SW480 (cell line): ENCODE data around the gene MT1X.
A peak's percentile ranks its signal among the peaks of the same experiment; 100 is the strongest.
"Not testable (repeated sequence)": the region's sequence is repeated elsewhere in the genome, so short reads cannot be mapped to it uniquely, and the experiment has no call there.

Source experiments
- DNase-seq: peaks from one replicate; pipeline ENCODE4 v3.0.0-alpha.2; 2016; ENCODE audit warnings: low spot score

MT1X gene

GRCh38 chr16:56653218-56653617 lies 29.1 kb upstream of the MT1X start:
- DNase-seq: no peak

GRCh38 chr16:56657555-56658326 lies 24.5 kb upstream of the MT1X start, which contains the start of gene MT1F:
Gene MT1F (plus strand): TSS chr16:56657959. CDS start chr16:56658059, 100 bp downstream.
- DNase-seq: peak; percentile 75

GRCh38 chr16:56658327-56658875 lies 23.9 kb upstream of the MT1X start:
- no peak for DNase-seq

- DNase-seq: no peak
Measured at GRCh38 chr16:56662357-56663354, 19.6 kb upstream of the MT1X start.

- no peak for DNase-seq
Measured at GRCh38 chr16:56664506-56664905, 17.8 kb upstream of the MT1X start.

GRCh38 chr16:56665286-56666261 lies 16.7 kb upstream of the MT1X start:
- not testable (repeated sequence) for DNase-seq

GRCh38 chr16:56667581-56668571 lies 14.4 kb upstream of the MT1X start, which contains the start of gene MT1G:
Gene MT1G (minus strand): TSS chr16:56668065. CDS start chr16:56667993, 72 bp downstream.
- no peak for DNase-seq

- no peak for DNase-seq
Measured at GRCh38 chr16:56669005-56669839, 13.0 kb upstream of the MT1X start, which contains the start of gene MT1H. Gene MT1H (plus strand): TSS chr16:56669814. CDS start chr16:56669885, 71 bp downstream.

GRCh38 chr16:56669840-56670619 lies 12.2 kb upstream of the MT1X start:
- DNase-seq: no peak

- no peak for DNase-seq
Measured at GRCh38 chr16:56670620-56670934, 11.7 kb upstream of the MT1X start.

GRCh38 chr16:56671691-56672090 lies 10.6 kb upstream of the MT1X start:
- not testable (repeated sequence) for DNase-seq

- not testable (repeated sequence) for DNase-seq
Measured at GRCh38 chr16:56672171-56672570, 10.1 kb upstream of the MT1X start.

GRCh38 chr16:56672761-56673536 lies 9.3 kb upstream of the MT1X start:
- DNase-seq: peak; percentile 47

GRCh38 chr16:56673921-56674320 lies 8.3 kb upstream of the MT1X start:
- DNase-seq: no peak

GRCh38 chr16:56674570-56674969 lies 7.7 kb upstream of the MT1X start:
- DNase-seq: not testable (repeated sequence)

- DNase-seq: no peak
Measured at GRCh38 chr16:56675685-56676210, 6.5 kb upstream of the MT1X start.

GRCh38 chr16:56677474-56677873 lies 4.8 kb upstream of the MT1X start:
- no peak for DNase-seq
